ENCODE data around the gene RITA1. TPM values are rescaled to one million over a fixed set of nuclear protein-coding genes. Genes with fewer than 3 reads are reported as not detected.
A peak's percentile ranks its signal among the peaks of the same experiment; 100 is the strongest.

The RITA1 gene
- total RNA-seq, 1 experiment from 2014 or later: 17.5 TPM

GRCh38 chr12:113228394-113229028, 43.0 kb downstream of the RITA1 start:
- ChIA-PET POLR2A (interaction anchor here (0.7 to 13.3 kb wide), 2 partner anchors 12 to 43 kb away, joined by 4 to 237 read pairs; partner anchors contain the start of gene DDX54), CTCF (interaction anchor here (1.4 kb wide), 1 partner anchor 236 kb away, joined by 4 read pairs; no protein-coding TSS in a partner anchor)
- Mint-ChIP-seq H3K4me3 (ENCODE audit: unreplicated experiment) (no peak overlapping the region), H3K27me3 (ENCODE audit: insufficient read depth, unreplicated experiment) (no peaks in the 10 kb centered on the region), H3K36me3 (ENCODE audit: insufficient read depth, unreplicated experiment) (peaks cover 36% of the 10 kb centered on the region), H3K4me1 (ENCODE audit: insufficient read depth, unreplicated experiment) (peaks cover 6% of the 10 kb centered on the region), H3K27ac (ENCODE audit: low read depth, unreplicated experiment) (no peak overlapping the region), H3K9me3 (ENCODE audit: unreplicated experiment) (no peaks in the 10 kb centered on the region)
- no TSS peak for BruUV-seq (replicated peaks)
- DNase-seq (ENCODE audit: unreplicated experiment): no peak
- intact Hi-C loops (cut with micrococcal nuclease): loop anchor here (10.0 kb wide), 1 partner anchor 106 kb away; the partner anchor contains the start of gene SLC8B1
- TF ChIP-seq, protein P1, sequence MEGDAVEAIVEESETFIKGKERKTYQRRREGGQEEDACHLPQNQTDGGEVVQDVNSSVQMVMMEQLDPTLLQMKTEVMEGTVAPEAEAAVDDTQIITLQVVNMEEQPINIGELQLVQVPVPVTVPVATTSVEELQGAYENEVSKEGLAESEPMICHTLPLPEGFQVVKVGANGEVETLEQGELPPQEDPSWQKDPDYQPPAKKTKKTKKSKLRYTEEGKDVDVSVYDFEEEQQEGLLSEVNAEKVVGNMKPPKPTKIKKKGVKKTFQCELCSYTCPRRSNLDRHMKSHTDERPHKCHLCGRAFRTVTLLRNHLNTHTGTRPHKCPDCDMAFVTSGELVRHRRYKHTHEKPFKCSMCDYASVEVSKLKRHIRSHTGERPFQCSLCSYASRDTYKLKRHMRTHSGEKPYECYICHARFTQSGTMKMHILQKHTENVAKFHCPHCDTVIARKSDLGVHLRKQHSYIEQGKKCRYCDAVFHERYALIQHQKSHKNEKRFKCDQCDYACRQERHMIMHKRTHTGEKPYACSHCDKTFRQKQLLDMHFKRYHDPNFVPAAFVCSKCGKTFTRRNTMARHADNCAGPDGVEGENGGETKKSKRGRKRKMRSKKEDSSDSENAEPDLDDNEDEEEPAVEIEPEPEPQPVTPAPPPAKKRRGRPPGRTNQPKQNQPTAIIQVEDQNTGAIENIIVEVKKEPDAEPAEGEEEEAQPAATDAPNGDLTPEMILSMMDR (IDR thresholded peaks at IDR 0.05; ENCODE audit: unreplicated experiment): no peak

- H3K36me3 Mint-ChIP-seq (ENCODE audit: insufficient read depth, unreplicated experiment): peaks cover 57% of the 10 kb centered on the region
- H3K4me3 Mint-ChIP-seq (ENCODE audit: unreplicated experiment): no peak overlapping the region
- CTCF ChIA-PET: interaction anchor here (0.9 to 1.6 kb wide), 3 partner anchors 9 to 56 kb away, joined by 3 to 6 read pairs (median 3); no protein-coding TSS in a partner anchor
- peak overlapping the region; percentile 39 for H3K27ac Mint-ChIP-seq (ENCODE audit: low read depth, unreplicated experiment)
- POLR2A ChIA-PET: interaction anchor here (0.6 to 13.3 kb wide), 5 partner anchors 9 to 37 kb away, joined by 3 to 237 read pairs (median 6); partner anchors contain the start of gene TPCN1
- peaks cover 6% of the 10 kb centered on the region for H3K4me1 Mint-ChIP-seq (ENCODE audit: insufficient read depth, unreplicated experiment)
- H3K9me3 Mint-ChIP-seq (ENCODE audit: unreplicated experiment): no peaks in the 10 kb centered on the region
- intact Hi-C loops (cut with micrococcal nuclease): no loop called here
- no peaks in the 10 kb centered on the region for H3K27me3 Mint-ChIP-seq (ENCODE audit: insufficient read depth, unreplicated experiment)
- BruUV-seq (replicated peaks): no TSS peak
- peak; percentile 36 for DNase-seq (ENCODE audit: unreplicated experiment)
- TF ChIP-seq, protein P1 (IDR thresholded peaks at IDR 0.05; ENCODE audit: unreplicated experiment): no peak
Observed at GRCh38 chr12:113230315-113231234, 45.1 kb downstream of the RITA1 start.

GRCh38 chr12:113231235-113232088, 45.9 kb downstream of the RITA1 start:
- TF ChIP-seq, protein P1 (IDR thresholded peaks at IDR 0.05; ENCODE audit: unreplicated experiment): no peak
- intact Hi-C loops (cut with micrococcal nuclease): no loop called here
- Mint-ChIP-seq H3K27me3 (ENCODE audit: insufficient read depth, unreplicated experiment) (no peaks in the 10 kb centered on the region), H3K36me3 (ENCODE audit: insufficient read depth, unreplicated experiment) (peaks cover 59% of the 10 kb centered on the region), H3K9me3 (ENCODE audit: unreplicated experiment) (no peaks in the 10 kb centered on the region), H3K27ac (ENCODE audit: low read depth, unreplicated experiment) (peak overlapping the region; percentile 14), H3K4me1 (ENCODE audit: insufficient read depth, unreplicated experiment) (peaks cover 6% of the 10 kb centered on the region), H3K4me3 (ENCODE audit: unreplicated experiment) (no peak overlapping the region)
- no TSS peak for BruUV-seq (replicated peaks)
- DNase-seq (ENCODE audit: unreplicated experiment): peak; percentile 71
- ChIA-PET CTCF (interaction anchor here (0.6 to 1.0 kb wide), 2 partner anchors 57 to 664 kb away, joined by 3 to 4 read pairs; no protein-coding TSS in a partner anchor), POLR2A (interaction anchor here (3.1 to 13.3 kb wide), 2 partner anchors 9 to 10 kb away, joined by 13 to 237 read pairs; partner anchors contain the start of gene TPCN1)

All from MCF 10A (cell line).